H1 (cell line): ENCODE data around the gene PATJ. TPM values are rescaled to one million over a fixed set of nuclear protein-coding genes. Genes with fewer than 3 reads are reported as not detected.

Source experiments
- CTCF ChIA-PET: fragments of 300-600 bp; sonication (Branson Sonifier 250); formaldehyde crosslinking; loops from one replicate; lab custom pipeline; 2021; ENCODE audit not compliant: partially characterized antibody; lab: Charles Lee
- POLR2A ChIA-PET: fragments of 300-600 bp; sonication (Branson Sonifier 250); formaldehyde crosslinking; loops from one replicate; lab custom pipeline; 2021; ENCODE audit warnings: inconsistent platforms; ENCODE audit not compliant: partially characterized antibody; lab: Charles Lee
- DNase-seq, 2 experiments: peaks; one replicate each; pipeline versions ENCODE4 v3.0.0 to v3.0.0-alpha.2; 2010 to 2022; ENCODE audit warnings: low spot score in 2 of 2, low read depth in 1 of 2, mixed read lengths in 1 of 2
- FAIRE-seq: peaks from 2 replicates; lab custom pipeline; 2011; peaks lifted over from hg19 to GRCh38; lab: Jason Lieb, UNC
- H2AFZ ChIP-seq: 2 replicates; pipeline ENCODE4 v1.8.1; 2012; ENCODE audit warnings: low read length, inconsistent platforms
- H2AK5ac ChIP-seq: 2 replicates; pipeline ENCODE4 v1.6.1; 2013; ENCODE audit warnings: low read depth, low read length
- H2BK120ac ChIP-seq: replicated peaks from 2 replicates; pipeline ENCODE3; 2013; ENCODE audit warnings: low read depth, low read length, inconsistent platforms
- H2BK12ac ChIP-seq: 2 replicates; pipeline ENCODE4 v1.6.1; 2013; ENCODE audit warnings: low read depth, low read length
- H2BK15ac ChIP-seq: 2 replicates; pipeline ENCODE4 v1.6.1; 2013; ENCODE audit warnings: low read length
- H2BK20ac ChIP-seq: 2 replicates; pipeline ENCODE4 v1.6.1; 2013; ENCODE audit warnings: low read length
- H2BK5ac ChIP-seq: 2 replicates; pipeline ENCODE4 v1.6.1; 2013; ENCODE audit warnings: low read depth, low read length
- H3K14ac ChIP-seq: 2 replicates; pipeline ENCODE4 v1.6.1; 2013; ENCODE audit warnings: inconsistent platforms; ENCODE audit not compliant: insufficient read length
- H3K18ac ChIP-seq: 2 replicates; pipeline ENCODE4 v1.6.1; 2013; ENCODE audit warnings: low read length; ENCODE audit errors: extremely low read depth
- H3K23ac ChIP-seq: 2 replicates; pipeline ENCODE4 v1.6.1; 2013; ENCODE audit warnings: inconsistent platforms; ENCODE audit not compliant: insufficient read length
- H3K23me2 ChIP-seq: 2 replicates; pipeline ENCODE4 v1.6.1; 2013; ENCODE audit warnings: low read depth, low read length
- H3K27ac ChIP-seq: 2 replicates; pipeline ENCODE4 v1.6.1; 2011; ENCODE audit warnings: low read depth, low read length, inconsistent platforms
- H3K27me3 ChIP-seq, 4 experiments: replicated peaks in 1 of 4; 1 replicate in 1 of 4; 2 replicates in 3 of 4; pipeline versions ENCODE4 v1.6.1 to v1.8.1; 2011 to 2013; ENCODE audit warnings: low read length in 3 of 4, mild to moderate bottlenecking in 3 of 4, inconsistent platforms in 2 of 4, mixed read lengths in 2 of 4, moderate library complexity in 1 of 4; ENCODE audit not compliant: control insufficient read depth in 3 of 4, insufficient read depth in 3 of 4; ENCODE audit errors: extremely low read depth in 1 of 4
- H3K36me3 ChIP-seq, 4 experiments: 2 replicates each; pipeline versions ENCODE4 v1.6.1 to v1.8.1; 2011 to 2013; ENCODE audit warnings: mild to moderate bottlenecking in 4 of 4, low read length in 3 of 4, moderate library complexity in 2 of 4, control low read depth in 1 of 4, inconsistent platforms in 1 of 4; ENCODE audit not compliant: insufficient read depth in 4 of 4, control insufficient read depth in 2 of 4
- H3K4ac ChIP-seq: replicated peaks from 2 replicates; pipeline ENCODE3; 2013; ENCODE audit warnings: low read length, low read depth, mixed read lengths, inconsistent platforms; ENCODE audit not compliant: insufficient read length
- H3K4me1 ChIP-seq, 4 experiments: replicated peaks in 1 of 4; 1 replicate in 1 of 4; 2 replicates in 3 of 4; pipeline versions ENCODE4 v1.6.1 to v1.8.1; 2011 to 2013; ENCODE audit warnings: low read length in 3 of 4, inconsistent platforms in 2 of 4, mixed read lengths in 1 of 4; ENCODE audit not compliant: insufficient read depth in 4 of 4, control insufficient read depth in 3 of 4
- H3K4me2 ChIP-seq, 2 experiments: 2 replicates each; pipeline versions ENCODE4 v1.6.1 to v1.8.1; 2011 to 2013; ENCODE audit warnings: low read depth in 2 of 2, low read length in 2 of 2, control low read depth in 1 of 2, inconsistent platforms in 1 of 2, mild to moderate bottlenecking in 1 of 2; ENCODE audit not compliant: insufficient read depth in 1 of 2
- H3K4me3 ChIP-seq, 4 experiments: fragments of 200-600, 300-600 bp in 1 of 4; sonication (generic), shearing (Covaris generic), sonication (Bioruptor Twin) in 1 of 4; 2 replicates each; pipeline versions ENCODE4 v1.5.1 to v1.8.1; 2011 to 2016; ENCODE audit warnings: low read length in 4 of 4, low read depth in 3 of 4, control low read depth in 2 of 4, inconsistent platforms in 2 of 4, mild to moderate bottlenecking in 2 of 4, mixed read lengths in 1 of 4, moderate library complexity in 1 of 4; ENCODE audit not compliant: insufficient read depth in 2 of 4; ENCODE audit errors: extremely low read depth in 1 of 4
- H3K56ac ChIP-seq: replicated peaks from 2 replicates; pipeline ENCODE3; 2013; ENCODE audit warnings: low read depth, mild to moderate bottlenecking, mixed read lengths, low read length, inconsistent platforms; ENCODE audit not compliant: insufficient read length
- H3K79me1 ChIP-seq: 2 replicates; pipeline ENCODE4 v1.6.1; 2013; ENCODE audit warnings: low read depth, low read length, control low read depth
- H3K79me2 ChIP-seq, 2 experiments: 2 replicates each; pipeline versions ENCODE4 v1.6.1 to v1.8.1; 2012 to 2013; ENCODE audit warnings: low read length in 2 of 2, mild to moderate bottlenecking in 2 of 2, inconsistent platforms in 1 of 2; ENCODE audit not compliant: insufficient read depth in 2 of 2, control insufficient read depth in 1 of 2
- H3K9ac ChIP-seq, 4 experiments: replicated peaks in 1 of 4; 1 replicate in 1 of 4; 2 replicates in 3 of 4; pipeline versions ENCODE4 v1.6.1 to v1.8.1; 2011 to 2013; ENCODE audit warnings: low read depth in 3 of 4, low read length in 3 of 4, control low read depth in 2 of 4, mild to moderate bottlenecking in 2 of 4, moderate library complexity in 2 of 4, inconsistent platforms in 1 of 4; ENCODE audit errors: extremely low read depth in 1 of 4
- H3K9me3 ChIP-seq, 2 experiments: 2 replicates each; pipeline versions ENCODE4 v1.6.1 to v1.8.1; 2012 to 2013; ENCODE audit warnings: mild to moderate bottlenecking in 2 of 2, moderate library complexity in 2 of 2, control low read depth in 1 of 2, inconsistent platforms in 1 of 2, low read depth in 1 of 2, low read length in 1 of 2, mixed read lengths in 1 of 2; ENCODE audit not compliant: insufficient read depth in 2 of 2
- H4K20me1 ChIP-seq, 2 experiments: replicated peaks in 1 of 2; 2 replicates each; pipeline versions ENCODE3 to v1.8.1; 2011 to 2013; ENCODE audit warnings: inconsistent platforms in 2 of 2, low read length in 2 of 2, mild to moderate bottlenecking in 1 of 2; ENCODE audit not compliant: insufficient read depth in 2 of 2, control insufficient read depth in 1 of 2
- H4K5ac ChIP-seq: 2 replicates; pipeline ENCODE4 v1.6.1; 2013; ENCODE audit warnings: low read length, low read depth, mixed read lengths, inconsistent platforms; ENCODE audit not compliant: insufficient read length
- H4K8ac ChIP-seq: 2 replicates; pipeline ENCODE4 v1.8.0; 2013; ENCODE audit warnings: mild to moderate bottlenecking, moderate library complexity, low read length, inconsistent platforms; ENCODE audit not compliant: insufficient read depth; ENCODE audit errors: extremely low read depth
- H4K91ac ChIP-seq: replicated peaks from 2 replicates; pipeline ENCODE3; 2013; ENCODE audit warnings: low read length, mixed read lengths, inconsistent platforms; ENCODE audit not compliant: insufficient read length
- BACH1 ChIP-seq: IDR thresholded peaks from 2 replicates; pipeline ENCODE4 v1.6.1; 2012; ENCODE audit warnings: low read length, improper control_type of control experiment
- CHD2 ChIP-seq: IDR thresholded peaks from 2 replicates; pipeline ENCODE4 v1.6.1; 2012; ENCODE audit warnings: low read length, improper control_type of control experiment
- EZH2 ChIP-seq: fragments of 200-600 bp; sonication (generic); IDR thresholded peaks from 2 replicates; pipeline ENCODE4 v1.7.1; 2012; ENCODE audit warnings: low read depth, mild to moderate bottlenecking, moderate library complexity, low read length, inconsistent platforms; ENCODE audit not compliant: severe bottlenecking
- GTF2F1 ChIP-seq: IDR thresholded peaks from 2 replicates; pipeline ENCODE4 v1.6.1; 2012; ENCODE audit warnings: low read depth, low read length, improper control_type of control experiment, borderline replicate concordance
- NANOG ChIP-seq: IDR thresholded peaks from 2 replicates; pipeline ENCODE4 v1.6.1; 2011; ENCODE audit warnings: low read length, low read depth, mild to moderate bottlenecking, inconsistent platforms; ENCODE audit not compliant: insufficient read depth, poor library complexity, severe bottlenecking
- PHF8 ChIP-seq: fragments of 200-600 bp; sonication (generic); conservative IDR thresholded peaks from 2 replicates; pipeline ENCODE4 v1.7.1; 2012; ENCODE audit warnings: low read depth, mild to moderate bottlenecking, inconsistent platforms, low read length, moderate library complexity
- WGBS, 2 experiments: shearing (Covaris generic) in 1 of 2; methylation state at CpG; one replicate each; pipeline versions ENCODE4 v1.1.6 to v1.1.7; 2013 to 2015; ENCODE audit warnings: low lambda C conversion rate in 2 of 2, mixed read lengths in 2 of 2, inconsistent platforms in 1 of 2, low coverage in 1 of 2, missing lambda C conversion rate in 1 of 2; ENCODE audit not compliant: insufficient replicate concordance in 2 of 2, insufficient coverage in 1 of 2, insufficient read length in 1 of 2; ENCODE audit errors: extremely low coverage in 1 of 2, missing lambda C conversion rate in 1 of 2; 5-methylcytosine and 5-hydroxymethylcytosine counted together
- polyA plus RNA-seq, 7 experiments: library from polyadenylated mRNA; depleted of rRNA in 3 of 7; stranded (reverse) in 5 of 7; unstranded in 2 of 7; fragments of >200 nt in 5 of 7; fragments of 200-250 nt in 2 of 7; gene quantifications; 1 replicate in 5 of 7; 2 replicates in 1 of 7; 4 replicates in 1 of 7; pipeline versions ENCODE4 v1.2.1 to v1.2.3, GENCODE V29; 2011 to 2013; ENCODE audit warnings: missing spikeins in 2 of 7, mixed read lengths in 2 of 7
- total RNA-seq: library from RNA; stranded (reverse); fragmentation: NEBNext Ultra II Directional; extraction: Animal tissue kit (Norgen Biotek cat#: 25700); gene quantifications from 2 replicates; pipeline ENCODE4 v1.2.1, GENCODE V29; 2021
- TF ChIP-seq, protein P1 (sequence below): IDR thresholded peaks from 2 replicates; pipeline ENCODE4 v1.6.1; 2011; ENCODE audit warnings: low read length, improper control_type of control experiment
- TF ChIP-seq, protein P2 (sequence below): IDR thresholded peaks from 2 replicates; pipeline ENCODE4 v1.6.1; 2012; ENCODE audit warnings: inconsistent platforms

The PATJ gene
- total and polyA plus RNA-seq, 2 of the 8 experiments (the other 6 are each of a cell fraction or from before 2014, with no cell fraction given), result 8.2 to 55.6 TPM

DNA sequence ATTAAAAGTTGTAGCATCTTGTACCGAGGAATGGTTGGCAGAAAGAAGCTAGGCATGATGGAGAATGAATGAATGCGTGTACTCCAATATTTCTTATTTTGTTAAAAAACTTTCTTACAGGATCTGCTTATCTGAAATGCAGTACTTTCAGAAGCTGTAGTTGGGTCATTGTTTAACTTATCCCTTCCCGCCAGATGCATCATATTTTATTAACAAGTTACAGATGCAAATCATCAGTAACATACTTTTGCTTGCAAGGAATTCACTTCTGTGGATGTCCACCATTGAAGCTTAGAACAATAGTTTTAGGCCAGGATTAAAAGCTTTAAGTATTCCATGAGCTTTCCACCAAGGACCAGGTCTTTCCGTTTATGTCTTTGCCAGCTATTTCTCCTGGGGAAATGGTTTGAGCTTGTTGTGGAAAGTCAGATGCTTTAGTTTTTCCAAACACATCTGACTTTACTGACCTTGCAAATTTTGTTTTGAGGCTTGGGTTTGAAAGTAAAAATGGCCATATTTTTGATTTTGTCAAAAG, 65.4 kb downstream of the PATJ start:
- FAIRE-seq (no peak), DNase-seq (no peak)
- H3K4me1 ChIP-seq, result no peaks in the 10 kb centered on the region
- no peak overlapping the region for H2BK15ac ChIP-seq
- no peak overlapping the region for H4K5ac ChIP-seq
- H4K20me1 ChIP-seq, result no peaks in the 10 kb centered on the region
- H3K14ac ChIP-seq, result no peak overlapping the region
- no peak overlapping the region for H2BK120ac ChIP-seq
- no peak overlapping the region for H2AK5ac ChIP-seq
- H3K23ac ChIP-seq, result no peak overlapping the region
- no peak overlapping the region for H3K27ac ChIP-seq
- H3K4ac ChIP-seq, result no peak overlapping the region
- no peak overlapping the region for H4K8ac ChIP-seq
- no peak overlapping the region for H2BK12ac ChIP-seq
- H3K18ac ChIP-seq, result no peak overlapping the region
- H3K4me2 ChIP-seq, result no peak overlapping the region
- no peak overlapping the region for H3K9ac ChIP-seq
- H3K79me1 ChIP-seq, result no peaks in the 10 kb centered on the region
- no peaks in the 10 kb centered on the region for H3K27me3 ChIP-seq
- no peak overlapping the region for H3K4me3 ChIP-seq
- H2BK5ac ChIP-seq, result no peak overlapping the region
- ChIA-PET CTCF (interaction anchor here (0.6 kb wide), 1 partner anchor 1299 kb away, joined by 3 read pairs; no protein-coding TSS in a partner anchor), POLR2A (interaction anchor here (0.7 kb wide), 1 partner anchor 29 kb away, joined by 3 read pairs; no protein-coding TSS in a partner anchor)
- no peak overlapping the region for H2BK20ac ChIP-seq
- WGBS, 2 experiments, result 90% methylated on average over 4 of the region's 4 CpGs; no CpG with 5 or more reads in 1 of the 2 experiments
- H2AFZ ChIP-seq, result no peak overlapping the region
- no peak overlapping the region for H3K56ac ChIP-seq
- H3K79me2 ChIP-seq, result no peaks in the 10 kb centered on the region
- H3K23me2 ChIP-seq, result peaks cover 2% of the 10 kb centered on the region; the same call in 1 of the 2 replicates
- no peaks in the 10 kb centered on the region for H3K9me3 ChIP-seq
- H4K91ac ChIP-seq, result no peak overlapping the region
- H3K36me3 ChIP-seq, result peaks cover 0 to 29% (median 7%) of the 10 kb centered on the region in 4 experiments; a peak in 4 of 8 replicates
- TF ChIP-seq, protein P1, sequence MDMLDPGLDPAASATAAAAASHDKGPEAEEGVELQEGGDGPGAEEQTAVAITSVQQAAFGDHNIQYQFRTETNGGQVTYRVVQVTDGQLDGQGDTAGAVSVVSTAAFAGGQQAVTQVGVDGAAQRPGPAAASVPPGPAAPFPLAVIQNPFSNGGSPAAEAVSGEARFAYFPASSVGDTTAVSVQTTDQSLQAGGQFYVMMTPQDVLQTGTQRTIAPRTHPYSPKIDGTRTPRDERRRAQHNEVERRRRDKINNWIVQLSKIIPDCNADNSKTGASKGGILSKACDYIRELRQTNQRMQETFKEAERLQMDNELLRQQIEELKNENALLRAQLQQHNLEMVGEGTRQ, result no peak
- TF ChIP-seq GTF2F1 (no peak), CHD2 (no peak), NANOG (no peak), PHF8 (no peak), EZH2 (no peak), BACH1 (no peak)
- TF ChIP-seq, protein P2, sequence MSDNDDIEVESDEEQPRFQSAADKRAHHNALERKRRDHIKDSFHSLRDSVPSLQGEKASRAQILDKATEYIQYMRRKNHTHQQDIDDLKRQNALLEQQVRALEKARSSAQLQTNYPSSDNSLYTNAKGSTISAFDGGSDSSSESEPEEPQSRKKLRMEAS, result no peak
